LNCAP (cell line): Measurements from ENCODE around the gene PRKAR1A.

Source experiments
- CTCF ChIP-seq: fragments of 450-650 bp; IDR thresholded peaks from 2 replicates; pipeline ENCODE4 v1.5.1; 2017; ENCODE audit warnings: mild to moderate bottlenecking

Gene PRKAR1A

GRCh38 chr17:68527314-68527713 is 15.1 kb downstream of the PRKAR1A start:
- TF ChIP-seq CTCF = no peak

GRCh38 chr17:68531252-68531651 is 19.0 kb downstream of the PRKAR1A start:
- no peak for TF ChIP-seq CTCF

GRCh38 chr17:68532826-68533225 is 20.6 kb downstream of the PRKAR1A start:
- no peak for TF ChIP-seq CTCF

GRCh38 chr17:68533887-68534694 is 21.9 kb downstream of the PRKAR1A start:
- peak; percentile 53 for TF ChIP-seq CTCF

- TF ChIP-seq CTCF = no peak
Measured at GRCh38 chr17:68534695-68535088, 22.5 kb downstream of the PRKAR1A start.

GRCh38 chr17:68535922-68536321 is 23.7 kb downstream of the PRKAR1A start:
- TF ChIP-seq CTCF = no peak

- TF ChIP-seq CTCF = peak; percentile 41
Measured at GRCh38 chr17:68539548-68540467, 27.6 kb downstream of the PRKAR1A start.
